NCI-H2107 treated with DMSO at 0.1 percent for 48 hours (cell line): ENCODE measurements around the gene PATE2.

ENCODE experiments used
- DNase-seq: peaks from one replicate; lab custom pipeline; 2025; ENCODE audit not compliant: unreplicated experiment; lab: John Stamatoyannopoulos, UW

Gene PATE2

GRCh38 chr11:125778728-125779127 is at the start of gene PATE2:
Gene PATE2, minus strand, starts transcription at chr11:125778828. Its CDS starts 55 bp downstream, at chr11:125778773.
- DNase-seq = no peak

GRCh38 chr11:125807909-125808308 is 29.3 kb upstream of the PATE2 start:
- DNase-seq = no peak

- no peak for DNase-seq
Observed at GRCh38 chr11:125802387-125802786, 23.8 kb upstream of the PATE2 start.

GRCh38 chr11:125799808-125800207 is 21.2 kb upstream of the PATE2 start:
- no peak for DNase-seq

- DNase-seq = no peak
Observed at GRCh38 chr11:125797641-125798040, 19.0 kb upstream of the PATE2 start.

- no peak for DNase-seq
Observed at GRCh38 chr11:125790825-125791224, 12.2 kb upstream of the PATE2 start.

- DNase-seq = no peak
Observed at GRCh38 chr11:125787827-125788226, 9.2 kb upstream of the PATE2 start, which contains the start of gene PATE3. Gene PATE3, plus strand, starts transcription at chr11:125788127. Its CDS starts 25 bp downstream, at chr11:125788152.

- no peak for DNase-seq
Observed at GRCh38 chr11:125784678-125785077, 6.0 kb upstream of the PATE2 start.

- DNase-seq = no peak
Observed at GRCh38 chr11:125777309-125777708, 1.3 kb downstream of the PATE2 start.

GRCh38 chr11:125773516-125773915 is 5.1 kb downstream of the PATE2 start:
- no peak for DNase-seq

- DNase-seq = no peak
Observed at GRCh38 chr11:125772834-125773505, 5.7 kb downstream of the PATE2 start.

- no peak for DNase-seq
Observed at GRCh38 chr11:125770583-125770982, 8.0 kb downstream of the PATE2 start.

GRCh38 chr11:125768336-125769046 is 10.1 kb downstream of the PATE2 start:
- no peak for DNase-seq

GRCh38 chr11:125766251-125766650 is 12.4 kb downstream of the PATE2 start:
- DNase-seq = no peak

- DNase-seq = no peak
Observed at GRCh38 chr11:125763483-125763882, 15.1 kb downstream of the PATE2 start.

- DNase-seq = no peak
Observed at GRCh38 chr11:125762445-125762844, 16.2 kb downstream of the PATE2 start.

GRCh38 chr11:125756050-125756449 is 22.6 kb downstream of the PATE2 start:
- DNase-seq = no peak

- DNase-seq = no peak
Observed at GRCh38 chr11:125750629-125751028, 28.0 kb downstream of the PATE2 start.

- no peak for DNase-seq
Observed at GRCh38 chr11:125745979-125746378, 32.6 kb downstream of the PATE2 start, which contains the start of gene PATE1. Gene PATE1, plus strand, starts transcription at chr11:125746279. Its CDS starts 26 bp downstream, at chr11:125746305.

- no peak for DNase-seq
Observed at GRCh38 chr11:125743681-125744080, 34.9 kb downstream of the PATE2 start.

GRCh38 chr11:125740617-125741016 is 38.0 kb downstream of the PATE2 start:
- DNase-seq = no peak

GRCh38 chr11:125728969-125729368 is 49.7 kb downstream of the PATE2 start:
- no peak for DNase-seq
